ENCODE data around the gene AQP1.

- TF ChIP-seq EZH2 (IDR thresholded peaks at IDR 0.05; ENCODE audit: insufficient read depth, poor library complexity, severe bottlenecking) (no peak), EZH2phosphoT487 (IDR thresholded peaks at IDR 0.05; ENCODE audit: insufficient read depth, low read depth) (no peak)
Observed at GRCh38 chr7:30970074-30970473, 58.4 kb downstream of the AQP1 start.
